ENCODE measurements around the gene ATG101. TPM values are rescaled to one million over a fixed set of nuclear protein-coding genes. Genes with fewer than 3 reads are reported as not detected.
"Not testable (repeated sequence)": the region's sequence is repeated elsewhere in the genome, so short reads cannot be mapped to it uniquely, and the experiment has no call there.

ATG101 gene
- polyA plus RNA-seq, 4 donors, result 24.8 to 31.0 (median 28.3) TPM

- no peak for DNase-seq (ENCODE audit: low read depth in 4 of 4, low spot score in 2 of 4)
These were observed 21.3 kb downstream of the ATG101 start for GRCh38 chr12:52091061-52091460.

- DNase-seq (ENCODE audit: low read depth in 4 of 4, low spot score in 2 of 4), result no peak
These were observed 22.1 kb downstream of the ATG101 start for GRCh38 chr12:52091869-52092268.

- no peak for DNase-seq (ENCODE audit: low read depth in 4 of 4, low spot score in 2 of 4)
These were observed 23.6 kb downstream of the ATG101 start for GRCh38 chr12:52093346-52093745.

- no peak for DNase-seq (ENCODE audit: low read depth in 4 of 4, low spot score in 2 of 4)
These were observed 26.7 kb downstream of the ATG101 start for GRCh38 chr12:52096332-52097044.

GRCh38 chr12:52097045-52097666 lies 27.4 kb downstream of the ATG101 start:
- DNase-seq (ENCODE audit: low read depth in 4 of 4, low spot score in 2 of 4), result no peak

GRCh38 chr12:52104431-52105089 lies 34.8 kb downstream of the ATG101 start:
- not testable (repeated sequence) for DNase-seq (ENCODE audit: low read depth in 4 of 4, low spot score in 2 of 4)

- DNase-seq (ENCODE audit: low read depth in 4 of 4, low spot score in 2 of 4), result not testable (repeated sequence)
These were observed 46.7 kb downstream of the ATG101 start for GRCh38 chr12:52116222-52117125.

- not testable (repeated sequence) for DNase-seq (ENCODE audit: low read depth in 4 of 4, low spot score in 2 of 4)
These were observed 48.2 kb downstream of the ATG101 start for GRCh38 chr12:52117806-52118475.

- DNase-seq (ENCODE audit: low read depth in 4 of 4, low spot score in 2 of 4), result no peak
These were observed 49.8 kb downstream of the ATG101 start for GRCh38 chr12:52119398-52120254.

- no peak for DNase-seq (ENCODE audit: low read depth in 4 of 4, low spot score in 2 of 4)
These were observed 51.4 kb downstream of the ATG101 start for GRCh38 chr12:52120951-52121823.

- peak in 2 of 4 donors; percentile 54 to 58 for DNase-seq (ENCODE audit: low read depth in 4 of 4, low spot score in 2 of 4)
These were observed 52.2 kb downstream of the ATG101 start for GRCh38 chr12:52121824-52122539.

GRCh38 chr12:52122540-52122871 lies 52.7 kb downstream of the ATG101 start:
- no peak for DNase-seq (ENCODE audit: low read depth in 4 of 4, low spot score in 2 of 4)

- DNase-seq (ENCODE audit: low read depth in 4 of 4, low spot score in 2 of 4), result no peak
These were observed 53.1 kb downstream of the ATG101 start for GRCh38 chr12:52122904-52123303.

- DNase-seq (ENCODE audit: low read depth in 4 of 4, low spot score in 2 of 4), result no peak
These were observed 53.9 kb downstream of the ATG101 start for GRCh38 chr12:52123487-52124186.

GRCh38 chr12:52125476-52125900 lies 55.7 kb downstream of the ATG101 start:
- no peak for DNase-seq (ENCODE audit: low read depth in 4 of 4, low spot score in 2 of 4)

- DNase-seq (ENCODE audit: low read depth in 4 of 4, low spot score in 2 of 4), result no peak
These were observed 56.3 kb downstream of the ATG101 start for GRCh38 chr12:52126050-52126604.

All from left renal cortex interstitium (tissue), 4 donors.